Measurements from ENCODE around the gene APH1A. TPM values are rescaled to one million over a fixed set of nuclear protein-coding genes. Genes with fewer than 3 reads are reported as not detected.

The APH1A gene
- total RNA-seq, 1 experiment from 2014 or later = 231 TPM

DNA sequence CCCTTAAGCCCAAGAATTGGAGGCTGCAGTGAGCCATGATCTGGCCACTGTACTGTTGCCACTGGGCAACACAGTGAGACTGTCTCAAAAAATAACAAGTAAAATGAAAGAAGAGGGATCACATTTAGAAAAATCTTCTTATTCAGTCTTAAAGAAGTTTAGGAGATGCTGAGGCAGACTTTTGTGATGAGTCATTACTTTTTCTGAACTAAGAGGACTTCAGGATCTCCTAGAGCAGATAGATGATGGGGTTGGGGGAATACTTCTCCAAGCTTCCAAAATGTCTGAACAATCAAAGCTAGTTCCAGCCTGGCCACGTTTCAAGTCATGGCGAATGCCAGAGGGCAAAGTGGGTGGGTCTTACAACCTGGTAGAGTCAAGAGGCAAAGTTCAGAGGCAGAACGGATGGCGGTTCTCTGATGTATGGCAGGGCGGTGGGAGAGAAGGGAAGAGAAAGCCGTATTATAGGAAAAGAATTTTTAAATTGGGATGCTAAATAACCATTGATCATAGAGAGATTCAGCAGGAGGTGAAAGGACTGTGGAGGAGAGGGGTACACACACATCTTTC, 11.4 kb upstream of the APH1A start:
- in situ Hi-C loops (cut with HindIII; ENCODE audit: low pct_unique_long_range_greater_than_20kb, low sequenced_read_pairs) = no loop called here
- peak; percentile 45 for DNase-seq (ENCODE audit: low read depth, low spot score)

DNA sequence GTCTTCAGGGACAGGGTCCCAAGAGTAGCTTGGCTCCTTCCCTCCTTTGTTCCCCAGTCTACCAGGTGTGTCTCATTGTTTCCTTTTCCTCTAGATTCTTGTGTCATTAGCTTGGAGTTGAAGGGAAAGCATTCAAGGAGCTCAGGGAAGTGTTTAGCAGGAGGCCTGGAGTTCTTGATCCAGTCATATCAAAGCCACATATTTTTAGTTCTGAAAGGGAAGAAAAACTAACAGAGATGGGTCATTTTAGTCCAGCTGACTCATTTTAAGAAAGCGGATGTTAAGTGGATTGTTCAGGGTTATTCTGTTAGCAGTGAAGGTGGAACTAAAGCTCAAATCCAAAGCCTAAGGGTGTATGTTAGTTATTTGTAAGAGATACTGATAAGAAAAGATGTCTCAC, 4.5 kb upstream of the APH1A start:
- in situ Hi-C loops (cut with HindIII; ENCODE audit: low pct_unique_long_range_greater_than_20kb, low sequenced_read_pairs) = no loop called here
- no peak for DNase-seq (ENCODE audit: low read depth, low spot score)

DNA sequence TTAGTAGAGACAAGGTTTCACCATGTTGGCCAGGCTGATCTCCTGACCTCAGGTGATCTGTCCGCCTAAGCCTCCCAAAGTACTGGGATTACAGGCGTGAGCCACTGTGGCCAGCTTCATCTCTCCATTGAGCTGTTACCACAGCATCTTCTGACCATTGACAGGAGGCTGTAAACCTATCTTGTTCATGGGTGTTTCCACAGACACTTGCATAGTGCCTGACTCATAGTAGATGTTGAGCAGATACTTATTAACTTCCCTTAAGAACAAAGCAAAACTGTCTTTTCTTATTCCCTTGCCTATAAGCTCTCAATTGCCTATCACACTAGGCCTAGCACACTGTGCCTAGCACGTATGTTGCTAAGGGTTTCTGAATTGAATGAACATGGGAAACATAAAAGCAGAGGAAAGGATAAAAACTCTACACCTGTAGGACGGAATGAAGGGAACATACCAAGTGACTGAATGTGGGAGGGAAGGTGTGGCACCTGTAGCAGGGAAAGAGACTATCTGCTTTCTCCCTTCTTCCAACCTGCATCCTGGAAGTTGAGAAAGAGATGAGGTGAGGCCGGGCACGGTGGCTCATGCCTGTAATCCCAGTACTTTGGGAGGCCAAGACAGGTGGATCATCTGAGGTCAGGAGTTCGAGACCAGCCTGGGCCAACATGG, 2.6 kb upstream of the APH1A start:
- in situ Hi-C loops (cut with HindIII; ENCODE audit: low pct_unique_long_range_greater_than_20kb, low sequenced_read_pairs) = no loop called here
- no peak for DNase-seq (ENCODE audit: low read depth, low spot score)

DNA sequence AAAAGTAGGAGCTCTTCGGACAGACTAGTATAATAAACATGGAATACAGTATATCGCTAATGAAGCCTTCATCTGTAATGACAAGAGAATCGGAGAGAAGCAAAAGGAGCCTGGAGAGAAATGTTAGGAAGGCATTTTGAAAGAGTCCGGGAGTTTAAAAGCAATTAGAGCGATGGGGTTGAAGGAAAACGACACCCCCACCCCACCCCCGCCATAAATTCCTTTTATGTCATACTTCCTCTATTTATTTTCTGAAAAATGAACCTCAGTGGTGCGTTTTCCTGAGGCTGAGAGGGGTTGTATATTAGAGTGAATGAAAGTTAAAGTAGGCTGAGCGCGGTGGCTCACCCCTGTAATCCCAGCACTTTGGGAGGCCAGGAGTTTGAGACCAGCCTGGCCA, 635 bp upstream of the APH1A start:
- in situ Hi-C loops (cut with HindIII; ENCODE audit: low pct_unique_long_range_greater_than_20kb, low sequenced_read_pairs) = no loop called here
- no peak for DNase-seq (ENCODE audit: low read depth, low spot score)

DNA sequence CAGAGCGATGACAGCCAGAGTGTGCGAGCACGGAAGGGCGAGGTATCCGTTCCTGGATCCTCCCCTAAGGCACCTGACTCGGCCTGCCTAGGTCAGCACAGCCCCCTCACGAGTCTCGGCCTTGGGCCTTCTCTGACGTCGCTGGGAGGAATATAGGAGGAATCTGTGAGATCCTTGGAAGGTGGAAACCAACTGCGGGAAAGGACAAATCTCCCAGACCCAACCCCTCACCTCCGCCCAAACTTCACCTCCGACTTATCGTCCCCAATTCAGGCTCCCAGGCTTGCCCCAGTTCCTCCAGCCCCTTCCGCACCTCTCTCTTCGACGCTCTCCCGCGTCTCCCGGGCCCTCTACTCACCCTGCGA, 494 bp downstream of the APH1A start:
- in situ Hi-C loops (cut with HindIII; ENCODE audit: low pct_unique_long_range_greater_than_20kb, low sequenced_read_pairs) = no loop called here
- peak; percentile 74 for DNase-seq (ENCODE audit: low read depth, low spot score)

DNA sequence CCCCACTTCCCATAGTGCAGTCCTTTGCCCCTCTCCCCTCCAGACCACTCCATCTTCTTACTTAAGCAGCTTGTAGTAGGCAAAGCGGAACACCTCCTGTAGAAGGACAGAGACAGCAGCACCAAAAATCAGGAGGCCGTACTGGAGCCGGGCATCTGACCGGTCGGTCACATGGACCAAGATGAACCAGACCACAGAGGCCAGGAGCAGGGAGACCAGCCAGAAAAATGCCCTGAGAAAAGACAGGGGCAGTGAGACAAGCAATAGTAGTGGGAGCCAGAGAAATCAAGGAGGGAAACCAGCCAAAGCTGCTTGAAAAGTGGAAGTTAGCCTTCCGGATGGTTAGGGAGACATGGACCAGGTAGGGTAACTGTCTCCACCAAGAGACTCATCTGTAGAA, 920 bp downstream of the APH1A start:
- in situ Hi-C loops (cut with HindIII; ENCODE audit: low pct_unique_long_range_greater_than_20kb, low sequenced_read_pairs) = no loop called here
- no peak for DNase-seq (ENCODE audit: low read depth, low spot score)

DNA sequence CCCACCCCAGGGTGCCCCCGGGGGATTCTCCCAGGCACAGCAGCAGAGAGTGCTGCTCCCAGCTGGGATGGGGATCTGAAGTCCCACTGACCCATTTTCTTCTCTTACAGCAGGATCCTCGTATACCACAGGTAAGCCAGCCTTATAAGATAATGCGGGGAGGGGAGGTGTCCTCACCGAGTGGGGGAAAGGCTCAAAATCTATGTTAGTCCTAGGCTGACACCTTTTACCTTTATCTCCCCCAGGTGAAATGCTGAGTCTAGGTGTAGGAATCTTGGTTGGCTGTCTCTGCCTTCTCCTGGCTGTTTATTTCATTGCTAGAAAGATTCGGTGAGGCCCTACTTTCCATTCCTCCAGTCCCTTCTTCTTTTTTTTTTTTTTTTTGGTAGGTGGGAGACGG, 5.3 kb downstream of the APH1A start:
- no peak for DNase-seq (ENCODE audit: low read depth, low spot score)

DNA sequence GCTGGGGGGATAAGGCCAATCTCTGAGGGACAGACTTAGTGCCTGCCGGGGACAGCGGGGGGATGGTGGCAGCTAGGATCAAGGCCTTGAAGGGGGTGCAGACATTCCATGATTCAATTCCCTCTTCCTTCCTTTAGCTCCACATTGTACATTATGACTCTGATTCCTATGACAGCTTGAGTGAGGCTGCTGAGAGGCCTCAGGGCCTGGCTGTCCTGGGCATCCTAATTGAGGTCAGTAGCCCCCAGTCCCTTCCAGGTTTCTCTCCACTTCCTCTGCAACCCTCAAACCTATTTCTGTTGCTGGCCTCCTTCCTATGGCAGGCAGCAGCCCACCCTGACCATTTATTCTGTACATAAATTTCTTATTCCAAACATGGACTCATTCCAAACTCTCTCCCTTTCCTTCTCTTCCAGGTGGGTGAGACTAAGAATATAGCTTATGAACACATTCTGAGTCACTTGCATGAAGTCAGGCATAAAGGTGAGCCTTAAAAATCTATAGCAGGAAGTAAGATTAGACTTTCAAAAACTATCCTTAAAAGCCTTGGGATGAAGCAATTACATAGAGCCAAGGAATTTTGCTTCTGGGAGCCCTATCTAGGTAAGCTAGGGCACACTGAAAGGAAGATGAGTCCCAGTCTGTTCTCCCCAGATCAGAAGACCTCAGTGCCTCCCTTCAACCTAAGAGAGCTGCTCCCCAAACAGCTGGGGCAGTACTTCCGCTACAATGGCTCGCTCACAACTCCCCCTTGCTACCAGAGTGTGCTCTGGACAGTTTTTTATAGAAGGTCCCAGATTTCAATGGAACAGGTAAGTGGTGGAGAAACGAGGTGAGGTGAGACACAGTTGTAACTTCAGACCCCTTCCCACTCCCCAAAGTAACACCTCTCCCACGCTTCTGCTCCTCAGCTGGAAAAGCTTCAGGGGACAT, 6.2 kb downstream of the APH1A start:
- in situ Hi-C loops (cut with HindIII; ENCODE audit: low pct_unique_long_range_greater_than_20kb, low sequenced_read_pairs) = no loop called here
- DNase-seq (ENCODE audit: low read depth, low spot score) = no peak

More for the DNA sequence above, 5.3 kb downstream of the APH1A start:
- in situ Hi-C loops (cut with HindIII; ENCODE audit: low pct_unique_long_range_greater_than_20kb, low sequenced_read_pairs) = no loop called here

DNA sequence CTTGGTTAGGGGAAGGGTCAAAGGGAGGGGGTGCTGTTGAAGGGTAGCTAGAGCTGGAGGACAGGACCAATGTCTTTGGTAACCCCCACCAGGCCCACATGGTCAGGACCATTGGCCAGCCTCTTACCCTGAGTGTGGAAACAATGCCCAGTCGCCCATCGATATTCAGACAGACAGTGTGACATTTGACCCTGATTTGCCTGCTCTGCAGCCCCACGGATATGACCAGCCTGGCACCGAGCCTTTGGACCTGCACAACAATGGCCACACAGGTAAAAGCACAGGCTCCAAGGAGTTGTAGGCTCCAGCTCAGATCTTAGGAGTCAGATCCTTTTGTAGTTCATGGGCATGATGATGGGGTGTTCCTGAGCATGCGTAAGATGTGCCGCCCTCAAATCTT, 7.4 kb downstream of the APH1A start:
- in situ Hi-C loops (cut with HindIII; ENCODE audit: low pct_unique_long_range_greater_than_20kb, low sequenced_read_pairs) = no loop called here
- DNase-seq (ENCODE audit: low read depth, low spot score) = no peak

DNA sequence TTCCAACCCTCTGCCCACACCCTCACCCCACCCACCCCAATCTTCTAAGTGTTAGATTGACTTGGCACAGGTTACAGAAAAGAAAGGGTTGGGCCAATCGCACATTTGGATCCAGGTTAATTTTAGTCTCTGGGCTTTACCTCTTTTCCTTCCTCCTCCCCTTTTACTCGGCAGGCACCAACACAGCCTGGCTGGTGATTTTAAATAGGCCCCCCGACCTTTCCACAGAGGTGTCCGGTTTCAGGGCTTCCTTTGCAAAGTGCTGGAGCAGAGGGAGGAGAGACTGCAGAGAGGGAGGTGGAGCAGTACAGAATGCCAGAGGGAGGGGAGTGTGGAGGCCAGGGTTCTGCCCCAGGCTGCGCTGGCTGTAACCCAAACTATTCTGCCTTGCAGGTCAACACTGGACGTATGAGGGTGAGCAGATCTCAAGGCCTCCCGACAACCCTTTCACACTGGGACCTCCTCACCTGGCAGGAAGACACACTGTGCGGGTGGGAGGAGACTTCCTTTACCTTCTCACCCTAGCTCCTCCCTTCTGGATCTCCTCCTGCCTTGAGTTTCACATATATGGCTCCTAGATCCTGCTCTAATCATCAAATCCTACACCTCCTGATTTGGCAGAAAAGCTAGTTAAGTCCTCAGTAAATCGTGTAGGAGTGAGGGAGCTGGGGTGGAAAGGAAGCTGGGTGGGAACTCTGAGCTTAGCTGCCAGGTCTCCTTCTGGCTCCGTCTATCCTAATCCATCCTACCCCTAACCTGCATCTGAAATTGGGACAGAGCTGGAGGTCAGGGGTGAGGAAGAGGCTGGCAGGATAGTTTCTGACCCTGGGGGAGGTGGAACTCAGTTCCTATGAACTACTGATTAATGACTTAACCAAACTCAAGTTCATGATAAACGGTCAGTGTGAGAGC, 8.8 kb downstream of the APH1A start:
- in situ Hi-C loops (cut with HindIII; ENCODE audit: low pct_unique_long_range_greater_than_20kb, low sequenced_read_pairs) = no loop called here
- peak; percentile 73 for DNase-seq (ENCODE audit: low read depth, low spot score)

DNA sequence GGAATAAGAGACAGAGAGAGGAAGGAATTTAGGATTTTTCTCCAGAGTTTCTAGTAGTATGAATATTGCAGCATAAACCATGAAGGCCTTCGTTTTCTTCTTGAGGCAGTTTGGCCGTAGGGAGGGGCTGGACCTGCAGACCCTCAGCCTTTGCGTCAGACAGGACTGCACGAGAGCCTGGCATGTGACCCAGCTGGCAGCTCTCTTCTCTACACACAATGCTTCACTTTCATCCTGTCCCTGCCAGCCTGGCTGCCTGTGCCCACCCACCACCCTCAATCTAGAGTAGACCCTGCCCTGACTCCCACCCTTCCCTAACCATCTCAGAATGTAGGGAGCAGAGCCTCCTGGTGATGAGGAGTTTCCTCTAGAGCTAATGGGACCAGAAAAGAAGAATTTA, 9.6 kb downstream of the APH1A start:
- in situ Hi-C loops (cut with HindIII; ENCODE audit: low pct_unique_long_range_greater_than_20kb, low sequenced_read_pairs) = no loop called here
- peak; percentile 96 for DNase-seq (ENCODE audit: low read depth, low spot score)

DNA sequence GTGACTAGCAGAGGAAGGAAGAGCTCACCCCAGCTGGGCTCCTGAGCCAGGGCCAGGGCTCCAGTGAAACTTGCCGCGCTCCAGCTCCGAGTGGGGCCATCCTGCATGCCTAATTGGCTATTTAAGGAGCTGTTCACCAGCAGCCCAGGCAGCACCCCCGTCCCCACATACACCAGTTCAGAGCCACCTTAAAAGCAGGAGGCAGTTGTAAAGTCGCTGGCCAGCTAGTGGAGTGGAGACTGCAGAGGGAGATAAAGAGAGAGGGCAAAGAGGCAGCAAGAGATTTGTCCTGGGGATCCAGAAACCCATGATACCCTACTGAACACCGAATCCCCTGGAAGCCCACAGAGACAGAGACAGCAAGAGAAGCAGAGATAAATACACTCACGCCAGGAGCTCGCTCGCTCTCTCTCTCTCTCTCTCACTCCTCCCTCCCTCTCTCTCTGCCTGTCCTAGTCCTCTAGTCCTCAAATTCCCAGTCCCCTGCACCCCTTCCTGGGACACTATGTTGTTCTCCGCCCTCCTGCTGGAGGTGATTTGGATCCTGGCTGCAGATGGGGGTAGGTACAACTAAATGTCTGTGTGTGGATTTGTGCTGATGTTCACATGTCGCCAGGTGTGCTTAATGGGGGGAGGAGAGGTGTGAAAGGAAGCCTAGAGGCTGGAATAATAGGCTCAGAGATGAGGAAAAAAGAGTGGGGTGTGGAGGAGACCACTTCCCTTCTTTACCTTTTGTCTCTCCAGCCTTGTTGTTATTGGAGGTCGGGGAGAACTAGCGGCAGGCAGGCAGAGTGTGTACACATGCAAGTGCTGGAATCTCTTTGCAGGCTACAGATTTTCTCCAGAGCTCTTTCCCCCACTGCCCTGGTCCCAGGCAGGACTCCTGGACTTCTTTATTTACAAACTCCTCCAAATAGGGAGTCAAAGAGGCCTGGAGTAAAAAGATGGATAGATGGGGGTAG, 10.9 kb downstream of the APH1A start, which contains the start of gene CA14:
Gene CA14 (plus strand): TSS at position 151 of the 962 bp plus-strand sequence. CDS start 355 bp downstream, at position 506.
- DNase-seq (ENCODE audit: low read depth, low spot score) = peak; percentile 41
- in situ Hi-C loops (cut with HindIII; ENCODE audit: low pct_unique_long_range_greater_than_20kb, low sequenced_read_pairs) = no loop called here

DNA sequence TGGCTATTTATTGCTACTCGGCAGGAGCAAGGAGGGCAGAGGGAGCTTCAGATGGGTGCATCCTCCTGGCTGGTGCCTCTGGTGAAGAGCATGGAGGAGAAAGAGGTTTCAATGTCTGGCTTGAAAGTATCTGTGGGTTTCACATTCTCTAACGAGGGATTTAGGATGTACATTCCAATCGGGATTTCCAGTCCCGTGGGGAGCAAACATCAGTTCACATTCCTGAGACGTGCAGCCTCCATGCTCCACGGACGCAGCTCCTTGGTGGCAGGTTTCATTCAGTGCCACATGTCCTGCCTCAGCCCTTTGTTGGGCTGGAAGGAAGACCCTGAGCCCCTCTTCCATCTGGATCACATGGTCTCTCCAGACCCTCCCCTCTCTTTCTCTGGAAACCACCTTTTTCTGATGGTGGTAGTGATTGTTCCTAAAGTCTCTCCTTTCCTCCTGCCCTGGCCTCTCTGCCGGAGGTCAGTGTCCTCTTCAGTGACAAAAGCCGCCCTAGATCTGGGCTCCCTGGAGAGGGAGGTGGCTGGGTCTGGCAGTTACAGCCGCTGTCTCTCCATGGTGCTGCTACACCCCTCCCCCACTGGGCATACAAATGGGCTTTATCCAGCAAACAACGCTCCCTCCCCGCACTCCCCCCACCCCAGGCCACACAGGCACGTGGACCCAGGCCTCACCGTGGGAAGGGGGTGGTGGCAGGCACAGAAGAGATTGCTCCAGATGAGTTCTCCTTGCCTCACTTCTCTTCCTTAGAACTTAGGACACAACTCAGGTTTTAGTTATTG, 12.1 kb downstream of the APH1A start:
- in situ Hi-C loops (cut with HindIII; ENCODE audit: low pct_unique_long_range_greater_than_20kb, low sequenced_read_pairs) = no loop called here
- DNase-seq (ENCODE audit: low read depth, low spot score) = peak; percentile 94

DNA sequence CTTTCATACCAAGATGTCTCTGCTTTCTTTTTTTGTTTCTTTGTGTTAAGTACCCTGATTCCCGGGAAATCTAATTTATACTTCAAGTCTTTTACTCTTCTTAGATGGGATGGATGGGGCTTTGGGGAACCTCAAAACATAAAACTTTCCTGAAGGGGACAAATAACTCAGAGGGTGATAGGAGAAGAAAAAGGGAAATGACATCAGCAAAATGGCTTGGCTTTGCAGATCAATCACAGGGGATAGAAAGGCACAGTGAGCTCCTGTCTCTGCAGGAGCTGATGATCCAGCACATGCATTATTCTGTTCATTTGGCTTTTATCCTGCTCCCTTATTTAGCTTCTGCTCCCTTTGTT, 12.6 kb downstream of the APH1A start:
- no peak for DNase-seq (ENCODE audit: low read depth, low spot score)
- in situ Hi-C loops (cut with HindIII; ENCODE audit: low pct_unique_long_range_greater_than_20kb, low sequenced_read_pairs) = no loop called here

DNA sequence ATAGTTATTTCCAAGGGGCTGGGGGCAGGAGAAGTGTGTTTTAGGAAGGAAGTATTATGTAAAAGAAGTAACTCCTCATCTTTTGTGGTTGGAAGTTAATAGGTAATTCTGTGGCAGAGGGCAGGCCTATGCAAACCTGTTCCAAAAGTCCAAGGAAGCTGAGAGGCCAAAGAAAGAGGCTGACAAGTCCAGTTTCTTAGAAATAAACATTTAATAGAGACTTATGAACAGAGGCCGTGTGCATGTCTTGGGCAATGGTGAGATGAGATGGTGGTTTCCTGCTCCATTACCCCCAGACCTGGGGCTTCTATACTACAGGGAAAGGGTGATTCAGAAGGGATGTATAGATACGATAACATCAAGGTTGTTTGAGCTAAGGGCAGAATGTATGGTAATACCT, 18.9 kb downstream of the APH1A start:
- DNase-seq (ENCODE audit: low read depth, low spot score) = no peak
- in situ Hi-C loops (cut with HindIII; ENCODE audit: low pct_unique_long_range_greater_than_20kb, low sequenced_read_pairs) = no loop called here

DNA sequence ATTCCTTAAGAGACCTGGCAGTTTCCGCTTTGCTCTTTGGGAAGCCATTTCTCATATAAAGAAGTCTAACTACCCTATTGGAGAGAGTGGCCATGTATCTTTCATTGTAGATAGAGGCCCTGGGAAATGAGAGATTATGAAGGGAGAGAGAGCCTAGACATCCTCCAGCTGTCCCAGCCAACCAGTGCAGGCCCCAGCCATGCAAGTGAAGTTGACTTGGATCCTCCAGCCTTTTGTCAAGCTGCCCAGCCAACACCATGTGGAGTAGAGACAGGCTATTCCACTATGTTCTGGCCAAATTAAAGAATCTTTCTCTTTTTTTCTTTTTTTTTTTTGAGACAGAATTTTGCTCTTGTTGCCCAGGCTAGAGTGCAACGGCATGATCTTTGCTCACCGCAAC, 25.8 kb downstream of the APH1A start:
- DNase-seq (ENCODE audit: low read depth, low spot score) = no peak
- in situ Hi-C loops (cut with HindIII; ENCODE audit: low pct_unique_long_range_greater_than_20kb, low sequenced_read_pairs) = no loop called here

Measured in SK-MEL-5 (cell line).